HG03571 (cell line): ENCODE data around the gene CCM2L.

Source experiments
- ATAC-seq: cut with Tn5 transposase; IDR thresholded peaks from one replicate; pipeline ENCODE4 v1.9.1; 2021; ENCODE audit not compliant: unreplicated experiment

CCM2L gene

GRCh38 chr20:31992086-31992485, 18.2 kb upstream of the CCM2L start:
- ATAC-seq: no peak

- no peak for ATAC-seq
Observed at GRCh38 chr20:31996996-31997395, 13.2 kb upstream of the CCM2L start.

GRCh38 chr20:31998246-31998645, 12.0 kb upstream of the CCM2L start:
- no peak for ATAC-seq

- no peak for ATAC-seq
Observed at GRCh38 chr20:32003325-32003724, 6.9 kb upstream of the CCM2L start.

- no peak for ATAC-seq
Observed at GRCh38 chr20:32004963-32005362, 5.3 kb upstream of the CCM2L start.

- ATAC-seq: no peak
Observed at GRCh38 chr20:32006053-32006452, 4.2 kb upstream of the CCM2L start.

- no peak for ATAC-seq
Observed at GRCh38 chr20:32006841-32007786, 3.1 kb upstream of the CCM2L start.

GRCh38 chr20:32007787-32008616, 2.2 kb upstream of the CCM2L start:
- no peak for ATAC-seq

GRCh38 chr20:32009564-32009963, 674 bp upstream of the CCM2L start:
- ATAC-seq: no peak

- ATAC-seq: no peak
Observed at GRCh38 chr20:32010666-32011065, 428 bp downstream of the CCM2L start.

- ATAC-seq: no peak
Observed at GRCh38 chr20:32012159-32012688, 2.0 kb downstream of the CCM2L start.

- ATAC-seq: no peak
Observed at GRCh38 chr20:32013326-32013725, 3.1 kb downstream of the CCM2L start.

- ATAC-seq: no peak
Observed at GRCh38 chr20:32017711-32018251, 7.5 kb downstream of the CCM2L start.

GRCh38 chr20:32018269-32019155, 8.3 kb downstream of the CCM2L start:
- ATAC-seq: no peak

GRCh38 chr20:32019156-32019510, 8.9 kb downstream of the CCM2L start:
- no peak for ATAC-seq

- no peak for ATAC-seq
Observed at GRCh38 chr20:32019563-32020463, 9.6 kb downstream of the CCM2L start.

- ATAC-seq: no peak
Observed at GRCh38 chr20:32021091-32021490, 10.9 kb downstream of the CCM2L start.

GRCh38 chr20:32024683-32025295, 14.6 kb downstream of the CCM2L start:
- ATAC-seq: no peak

GRCh38 chr20:32027643-32028042, 17.4 kb downstream of the CCM2L start:
- ATAC-seq: no peak
